GM23338 (cell line): ENCODE data around the gene HOXA10. TPM values are rescaled to one million over a fixed set of nuclear protein-coding genes. Genes with fewer than 3 reads are reported as not detected.

Experiments
- ATAC-seq: fragments of 200-7000 bp; cut with Tn5 transposase; 3 replicates; pipeline ENCODE4 v1.9.1; 2020
- DNase-seq: peaks from one replicate; pipeline ENCODE4 v3.0.0-alpha.2; 2015; ENCODE audit warnings: low spot score
- H2AFZ ChIP-seq: fragments of 200-600 bp; sonication (generic); 2 replicates; pipeline ENCODE4 v1.8.0; 2016; ENCODE audit warnings: antibody characterized with exemption, mild to moderate bottlenecking, moderate library complexity
- H3F3A ChIP-seq: fragments of 200-600 bp; sonication (generic); replicated peaks from 2 replicates; pipeline ENCODE4 v1.8.0; 2017; ENCODE audit warnings: antibody characterized with exemption, mixed run types, low read depth
- H3K27ac ChIP-seq: fragments of 200-600 bp; sonication (generic); 2 replicates; pipeline ENCODE4 v1.6.1; 2016; ENCODE audit warnings: low read depth
- H3K27me3 ChIP-seq: fragments of 200-600 bp; sonication (generic); 2 replicates; pipeline ENCODE4 v1.8.0; 2016; ENCODE audit warnings: mild to moderate bottlenecking, mixed run types, moderate library complexity; ENCODE audit not compliant: insufficient read depth
- H3K36me3 ChIP-seq: fragments of 200-600 bp; sonication (generic); 2 replicates; pipeline ENCODE4 v1.8.0; 2016; ENCODE audit warnings: mild to moderate bottlenecking; ENCODE audit not compliant: insufficient read depth
- H3K4me1 ChIP-seq: fragments of 200-600 bp; sonication (generic); 2 replicates; pipeline ENCODE4 v1.8.0; 2016; ENCODE audit warnings: mild to moderate bottlenecking, moderate library complexity; ENCODE audit not compliant: insufficient read depth
- H3K4me2 ChIP-seq: fragments of 200-600 bp; sonication (generic); 2 replicates; pipeline ENCODE4 v1.7.1; 2017; ENCODE audit warnings: mixed run types
- H3K4me3 ChIP-seq: fragments of 200-600 bp; sonication (generic); 2 replicates; pipeline ENCODE4 v1.6.1; 2016; ENCODE audit warnings: mixed run types
- H3K79me2 ChIP-seq: fragments of 200-600 bp; sonication (generic); replicated peaks from 2 replicates; pipeline ENCODE4 v1.8.0; 2017; ENCODE audit warnings: mild to moderate bottlenecking; ENCODE audit not compliant: insufficient read depth
- H3K9me2 ChIP-seq: fragments of 200-600 bp; sonication (generic); 2 replicates; pipeline ENCODE4 v1.8.0; 2017; ENCODE audit not compliant: insufficient read depth
- H4K20me1 ChIP-seq: fragments of 200-600 bp; sonication (generic); replicated peaks from 2 replicates; pipeline ENCODE4 v1.8.0; 2017; ENCODE audit warnings: mild to moderate bottlenecking; ENCODE audit not compliant: insufficient read depth
- H3K27ac Mint-ChIP-seq: 2 replicates; pipeline ENCODE4 v1.8.0; 2020; ENCODE audit warnings: inconsistent platforms, mild to moderate bottlenecking, moderate library complexity, mixed read lengths
- H3K27me3 Mint-ChIP-seq: 3 replicates; pipeline ENCODE4 v1.8.0; 2022; ENCODE audit warnings: low read depth, mild to moderate bottlenecking, moderate library complexity, mixed read lengths, inconsistent platforms; ENCODE audit not compliant: insufficient read depth, poor library complexity
- H3K36me3 Mint-ChIP-seq: 3 replicates; pipeline ENCODE4 v1.8.0; 2021; ENCODE audit warnings: low read depth, mild to moderate bottlenecking, inconsistent platforms, moderate library complexity, mixed read lengths
- H3K4me1 Mint-ChIP-seq: 3 replicates; pipeline ENCODE4 v1.8.0; 2020; ENCODE audit warnings: mild to moderate bottlenecking, inconsistent platforms, mixed read lengths
- H3K4me3 Mint-ChIP-seq: 3 replicates; pipeline ENCODE4 v1.8.0; 2021; ENCODE audit warnings: moderate library complexity, mild to moderate bottlenecking, inconsistent platforms, mixed read lengths
- H3K9me3 Mint-ChIP-seq: 3 replicates; pipeline ENCODE4 v1.8.0; 2020; ENCODE audit warnings: moderate library complexity, mild to moderate bottlenecking, inconsistent platforms, mixed read lengths
- CREB1 ChIP-seq: fragments of 250-450 bp; sonication (Bioruptor Pico); IDR thresholded peaks from 2 replicates; pipeline ENCODE4 v1.5.0; 2020; ENCODE audit warnings: low read depth, mild to moderate bottlenecking, moderate library complexity
- ETS1 ChIP-seq: IDR thresholded peaks from 2 replicates; pipeline ENCODE4 v1.6.1; 2016; ENCODE audit warnings: antibody characterized with exemption
- EZH2 ChIP-seq: fragments of 200-600 bp; sonication (generic); IDR thresholded peaks from one replicate; pipeline ENCODE4 v1.8.0; 2017; ENCODE audit warnings: antibody characterized with exemption, mild to moderate bottlenecking, low read depth; ENCODE audit not compliant: unreplicated experiment
- EZH2phosphoT487 ChIP-seq: fragments of 200-600 bp; sonication (generic); IDR thresholded peaks from one replicate; pipeline ENCODE4 v1.8.1; 2018; ENCODE audit warnings: antibody characterized with exemption; ENCODE audit not compliant: unreplicated experiment
- JUNB ChIP-seq: IDR thresholded peaks from one replicate; pipeline ENCODE4 v1.6.1; 2016; ENCODE audit warnings: antibody characterized with exemption; ENCODE audit not compliant: unreplicated experiment
- ZNF114 ChIP-seq: fragments of 250-450 bp; sonication (Bioruptor Pico); IDR thresholded peaks from 2 replicates; pipeline ENCODE4 v1.5.0; 2020; ENCODE audit warnings: mild to moderate bottlenecking, moderate library complexity
- ZNF462 ChIP-seq: fragments of 250-450 bp; sonication (Bioruptor Pico); IDR thresholded peaks from 2 replicates; pipeline ENCODE4 v1.5.0; 2020; ENCODE audit warnings: mild to moderate bottlenecking, moderate library complexity
- polyA plus RNA-seq: library from polyadenylated mRNA; unstranded; fragments of >200 nt; fragmentation: Nextera tagmentation; extraction: Ambion mirVana; gene quantifications from 2 replicates; pipeline ENCODE4 v1.2.1, GENCODE V29; 2016
- total RNA-seq: library from RNA; depleted of rRNA; stranded (reverse); fragments of >200 nt; shearing (Covaris generic); gene quantifications from 2 replicates; pipeline ENCODE4 v1.2.3, GENCODE V29; 2014

Gene HOXA10
- total and polyA plus RNA-seq, 2 experiments from 2014 or later: not detected

DNA sequence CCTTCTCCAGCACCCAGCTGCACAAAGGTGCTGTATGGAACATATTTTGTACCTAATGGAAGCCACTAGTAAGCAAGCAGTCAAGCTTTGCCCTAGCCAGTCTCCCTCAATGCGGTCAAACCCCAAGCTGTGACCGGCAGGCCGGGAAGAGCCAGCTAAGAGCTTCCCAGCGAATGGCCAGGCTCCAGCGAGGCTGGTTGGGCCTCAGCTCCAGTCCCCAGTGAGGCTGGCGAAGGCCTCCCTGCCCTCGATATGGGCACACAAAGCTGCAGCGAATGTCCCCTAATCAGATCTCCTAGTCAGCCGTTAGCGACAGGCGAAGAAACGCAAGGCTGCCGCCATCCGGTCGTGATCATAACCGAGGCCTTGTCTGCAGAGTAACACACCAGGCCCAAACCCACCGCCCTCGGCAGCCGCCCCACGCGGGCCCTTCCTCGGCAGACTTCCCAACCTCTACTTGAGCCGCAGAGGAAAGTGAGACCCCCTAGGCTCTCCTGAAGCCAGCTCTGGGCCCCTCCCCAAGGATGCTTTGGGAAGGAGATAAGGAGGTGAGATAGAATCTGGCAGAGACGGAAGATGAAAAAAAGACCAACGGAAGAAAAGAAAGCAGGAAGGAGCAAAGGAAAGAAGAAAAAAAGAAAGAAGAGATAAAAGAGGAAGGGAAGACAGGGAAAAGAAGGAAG, 5.7 kb downstream of the HOXA10 start (continued):
- TF ChIP-seq ZNF462 (CRISPR knock-in tag): no peak

DNA sequence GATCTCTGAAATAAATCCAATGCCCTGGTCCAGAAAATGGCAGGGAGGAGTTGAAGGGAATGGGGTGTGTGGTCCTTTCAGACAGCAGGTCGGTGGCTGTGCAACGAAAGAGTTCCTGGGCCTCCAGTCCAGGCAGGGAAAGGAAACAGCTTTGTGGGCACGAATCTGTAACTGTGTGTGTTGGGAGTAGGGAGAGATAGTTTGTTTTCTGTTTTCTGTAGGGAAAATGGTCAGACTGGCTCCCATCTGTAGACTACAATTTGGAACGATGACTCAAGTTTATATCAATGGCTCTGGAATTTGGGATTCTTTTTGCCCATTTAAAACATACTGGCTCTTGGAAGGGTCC, 6.2 kb downstream of the HOXA10 start:
- Histone ChIP-seq H3K4me2 (no peak overlapping the region), H4K20me1 (peaks cover 51% of the 10 kb centered on the region), H3F3A (peaks cover 49% of the 10 kb centered on the region), H3K27me3 (peaks cover 100% of the 10 kb centered on the region), H3K27ac (no peak overlapping the region), H3K36me3 (no peaks in the 10 kb centered on the region; the same call in 1 of the 2 replicates), H3K9me2 (no peaks in the 10 kb centered on the region), H3K4me3 (no peak overlapping the region), H2AFZ (no peak overlapping the region), H3K79me2 (no peaks in the 10 kb centered on the region), H3K4me1 (peaks cover 10% of the 10 kb centered on the region)
- ATAC-seq: no peak
- H3K4me3 Mint-ChIP-seq: no peak overlapping the region; the same call in 2 of the 3 replicates
- H3K36me3 Mint-ChIP-seq: no peaks in the 10 kb centered on the region; the same call in 2 of the 3 replicates
- H3K9me3 Mint-ChIP-seq: peaks cover 19% of the 10 kb centered on the region; the same call in 2 of the 3 replicates
- peaks cover 17% of the 10 kb centered on the region for H3K4me1 Mint-ChIP-seq
- TF ChIP-seq JUNB: no peak
- peak; percentile 47 for TF ChIP-seq EZH2
- no peak for TF ChIP-seq EZH2phosphoT487
- TF ChIP-seq CREB1 (CRISPR knock-in tag): no peak
- TF ChIP-seq ZNF114 (CRISPR knock-in tag): no peak
- TF ChIP-seq ETS1: no peak
- H3K27ac Mint-ChIP-seq: no peak overlapping the region
- H3K27me3 Mint-ChIP-seq: peaks cover 100% of the 10 kb centered on the region
- no peak for DNase-seq
